CD4-positive, alpha-beta T cell treated with Interleukin-6 for 4 hours (primary cell): ENCODE measurements around the gene ARF1.
A peak's percentile ranks its signal among the peaks of the same experiment; 100 is the strongest.

ENCODE experiments used
- DNase-seq: peaks from one replicate; pipeline ENCODE4 v3.0.0-alpha.2; 2020; ENCODE audit warnings: mixed read lengths

The ARF1 gene

DNA sequence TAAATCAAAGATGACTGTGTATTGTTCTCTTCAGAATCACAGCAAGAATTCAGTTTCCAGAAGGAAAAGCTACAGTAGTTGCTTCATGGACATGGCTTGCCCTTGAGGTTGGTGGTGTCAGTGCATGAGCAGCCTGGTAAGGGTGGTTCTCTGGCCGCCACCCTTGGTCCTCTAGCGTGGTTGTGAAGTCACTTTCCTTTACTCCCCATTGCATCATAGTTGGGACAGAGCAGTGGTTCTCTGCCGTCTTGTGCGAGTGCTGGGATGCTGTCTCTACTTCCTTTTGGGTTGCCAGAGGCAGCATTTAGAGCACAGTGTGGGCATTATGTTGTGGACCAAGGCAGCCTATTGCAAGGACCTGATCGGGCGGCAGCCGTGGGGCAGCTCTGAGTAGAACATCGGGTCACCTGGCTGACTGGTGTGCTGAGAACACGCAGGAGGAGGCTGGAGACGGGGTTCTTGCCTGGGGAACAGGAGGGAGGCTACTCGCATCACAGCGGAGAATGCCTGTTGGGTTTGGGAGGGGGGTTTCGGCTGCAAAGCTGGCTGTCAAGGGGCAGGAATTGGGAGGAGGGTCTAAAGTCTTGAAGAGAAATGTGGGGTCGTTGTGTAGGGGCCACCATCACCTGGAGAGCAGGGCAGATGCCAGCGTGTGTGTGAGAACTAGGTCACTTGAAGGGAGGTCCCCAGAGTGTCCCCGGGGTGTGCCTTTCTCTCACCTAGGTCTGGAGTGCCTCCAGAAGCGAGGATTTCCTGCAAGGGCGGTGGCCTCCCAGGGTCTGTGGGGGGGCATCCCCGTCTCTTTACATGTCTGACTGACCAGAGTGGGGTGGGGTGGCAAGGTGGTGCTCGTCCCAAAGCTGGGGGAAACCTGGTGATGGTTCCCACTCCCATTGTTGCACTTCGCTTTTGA is 6.3 kb downstream of the ARF1 start:
- DNase-seq: no peak

DNA sequence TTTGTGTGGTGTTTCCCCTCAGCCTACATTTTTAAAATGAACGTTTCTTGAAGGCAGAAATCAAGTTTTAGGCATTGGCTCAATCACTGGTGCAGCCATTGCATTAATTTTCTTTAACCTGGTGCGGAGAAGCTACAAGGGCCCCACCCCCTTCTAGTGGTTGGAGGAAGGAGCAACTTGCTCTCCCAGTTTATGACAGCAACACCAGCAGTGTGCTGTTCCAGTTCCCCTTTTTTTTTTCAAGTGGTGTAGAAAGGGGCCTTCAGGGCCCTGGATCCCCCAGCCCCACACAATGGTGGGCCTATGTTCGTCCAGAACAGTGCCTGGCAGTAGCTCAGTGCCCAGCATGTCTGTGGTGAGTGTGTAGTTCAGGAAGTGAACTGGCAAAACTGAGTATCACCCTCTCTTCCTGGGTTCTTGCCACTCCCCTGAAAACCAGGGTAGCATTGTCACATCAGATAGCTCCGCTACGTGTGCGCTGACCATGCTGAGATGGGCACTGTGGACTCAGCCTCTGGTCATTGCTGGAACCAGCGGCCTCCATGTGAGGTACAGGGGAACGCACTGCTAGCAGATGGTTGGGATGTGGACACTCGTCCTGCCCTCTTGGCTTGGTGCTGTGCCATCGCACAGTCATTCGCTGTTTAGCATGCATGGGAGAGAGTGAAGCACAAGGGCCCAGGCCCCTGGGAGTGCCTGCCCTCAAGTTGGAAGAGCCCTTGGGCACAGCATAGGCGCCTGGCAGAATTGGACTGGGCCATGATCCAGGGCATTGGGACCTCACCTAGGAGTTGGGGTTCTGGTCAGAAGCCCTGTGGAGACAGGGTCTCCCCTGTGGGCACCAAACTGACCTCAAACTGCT is 7.2 kb downstream of the ARF1 start:
- DNase-seq: no peak

DNA sequence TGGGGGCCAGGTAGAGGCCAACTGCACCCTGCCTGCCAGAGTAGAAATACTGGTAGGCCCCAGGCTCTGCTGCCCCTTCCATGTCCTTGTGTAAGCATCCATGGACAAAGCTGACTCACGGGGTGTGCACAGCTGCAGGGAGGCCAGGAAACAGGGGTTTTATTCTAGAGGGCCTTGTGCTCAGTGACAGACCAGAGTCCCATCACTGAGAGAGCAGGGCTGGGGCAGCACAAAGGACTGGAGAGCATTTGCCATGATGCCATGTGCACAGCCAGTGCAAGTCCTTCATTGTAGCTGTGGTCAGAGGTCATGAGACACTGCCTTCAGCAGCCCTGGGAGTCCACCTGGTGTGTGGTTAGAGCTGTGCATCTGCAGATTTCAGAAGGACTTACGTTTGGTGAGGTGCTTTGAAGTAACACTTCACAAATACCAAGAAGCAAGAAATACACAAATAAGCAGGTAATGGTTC is 8.1 kb downstream of the ARF1 start:
- DNase-seq: no peak

DNA sequence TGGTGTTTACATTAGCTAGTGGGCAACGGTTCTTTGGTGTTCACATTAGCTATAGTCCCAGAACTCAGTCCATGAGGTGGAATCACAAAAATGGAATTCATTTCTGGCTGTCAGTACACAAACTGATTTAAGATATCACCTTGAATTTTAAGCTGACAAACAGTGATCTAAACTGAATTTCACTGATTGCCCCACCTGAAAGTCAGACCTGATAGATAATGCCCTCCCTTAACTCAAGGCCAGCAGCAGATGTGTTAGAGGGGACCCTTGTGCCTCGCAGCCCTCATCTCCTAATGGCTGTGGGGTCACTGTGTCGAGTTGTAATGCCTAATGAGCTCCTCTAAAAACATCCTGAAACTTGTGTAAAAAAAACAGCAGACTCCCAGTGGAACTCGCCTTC is 8.6 kb downstream of the ARF1 start:
- no peak for DNase-seq

DNA sequence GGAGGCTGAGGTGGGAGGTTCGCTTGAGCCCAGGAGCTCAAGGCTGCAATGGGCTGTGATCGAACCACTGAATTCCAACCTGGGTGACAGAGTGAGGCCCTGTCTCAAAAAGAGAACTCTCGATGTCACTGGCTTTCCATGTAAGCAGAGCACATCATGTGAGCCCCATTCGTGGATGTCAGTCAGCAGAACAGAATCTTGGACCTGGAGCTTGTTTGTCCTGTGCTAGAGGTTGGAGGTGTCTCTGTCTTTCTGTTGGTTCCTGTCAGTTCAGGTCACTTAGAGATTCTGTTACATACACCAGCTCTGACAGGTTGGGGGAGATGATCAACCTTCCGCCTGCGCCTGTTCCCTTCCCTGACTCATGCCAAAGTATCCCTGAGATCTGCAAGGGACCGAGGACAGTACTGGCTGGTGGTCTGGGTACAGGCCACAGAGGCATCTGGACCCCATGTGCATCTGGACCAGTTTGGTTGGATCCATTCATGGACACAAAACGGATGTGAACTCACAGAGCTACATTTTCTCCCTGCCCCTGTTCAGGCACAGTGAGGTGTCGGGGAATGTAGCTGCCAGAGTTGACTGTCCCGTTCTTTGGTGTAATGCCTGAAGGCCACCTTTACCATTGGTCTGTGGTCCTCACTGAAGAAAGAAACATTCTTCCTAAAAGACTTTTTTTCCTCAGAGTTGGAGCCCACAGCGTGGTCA is 10.0 kb downstream of the ARF1 start:
- DNase-seq: no peak

DNA sequence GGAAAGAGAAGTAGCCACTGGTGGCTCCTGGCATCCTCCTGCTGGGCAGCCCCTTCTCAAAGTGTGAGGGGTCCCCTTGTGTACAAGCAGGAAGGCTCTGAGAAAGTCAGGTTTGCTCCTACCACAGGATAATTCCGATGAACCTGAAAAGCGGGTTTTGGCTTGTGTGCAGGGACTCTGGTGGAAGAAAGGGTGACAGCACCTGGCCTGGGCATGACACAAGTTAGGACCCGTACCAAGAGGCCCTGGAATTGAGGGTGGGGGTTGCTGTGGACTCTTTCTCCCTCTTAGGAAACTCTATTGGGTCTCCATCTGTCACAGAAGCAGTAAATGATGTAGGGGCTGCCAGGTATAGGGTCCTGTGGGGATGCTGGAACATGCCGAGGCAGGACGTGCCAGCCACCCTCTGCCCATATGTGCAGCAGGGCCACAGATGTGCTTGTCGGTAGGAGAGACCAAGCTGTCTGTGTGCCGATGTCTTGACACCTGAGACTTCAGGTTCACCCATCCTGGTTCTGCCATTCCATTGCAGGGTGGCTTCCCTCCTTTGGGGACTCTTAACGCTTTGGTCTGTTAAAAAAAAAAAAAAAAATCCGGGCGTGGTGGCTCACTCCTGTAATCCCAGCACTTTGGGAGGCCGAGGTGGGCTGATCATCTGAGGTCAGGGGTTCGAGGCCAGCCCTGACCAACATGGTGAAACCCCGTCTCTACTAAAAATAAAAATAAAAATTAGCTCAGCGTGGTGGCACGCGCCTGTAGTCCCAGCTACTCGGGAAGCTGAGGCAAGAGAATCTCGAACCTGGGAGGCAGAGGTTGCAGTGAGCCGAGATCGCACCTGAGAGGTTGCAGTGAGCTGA is 10.8 kb downstream of the ARF1 start:
- no peak for DNase-seq

DNA sequence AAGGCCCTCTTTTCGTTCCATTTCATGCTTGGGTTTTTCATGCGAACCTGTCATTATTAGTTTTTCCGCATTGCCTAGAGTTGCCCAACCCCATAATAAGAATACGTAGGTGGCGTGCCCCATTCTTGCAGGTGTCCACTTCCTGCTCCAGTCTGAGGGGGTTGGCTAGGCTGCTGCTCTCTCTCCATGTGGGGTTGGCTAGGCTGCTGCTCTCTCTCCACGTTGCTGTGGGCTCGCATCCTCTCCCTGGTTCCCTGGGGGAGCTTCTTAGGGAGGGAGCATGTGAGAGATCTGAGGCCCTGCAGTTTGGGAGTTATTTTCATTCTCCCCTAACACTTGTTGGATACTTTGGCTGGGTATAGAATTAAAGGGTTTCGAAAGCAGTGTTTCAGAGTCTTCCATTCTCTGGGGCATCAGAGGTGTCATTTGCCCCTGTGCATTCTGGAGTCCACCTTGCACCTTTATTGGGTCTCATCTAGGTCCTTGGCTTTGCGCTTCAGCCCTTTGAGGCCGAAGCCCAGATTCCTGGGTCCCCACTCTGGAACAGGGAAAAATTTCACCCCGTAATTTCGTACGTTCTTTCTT is 12.0 kb downstream of the ARF1 start:
- DNase-seq: no peak

DNA sequence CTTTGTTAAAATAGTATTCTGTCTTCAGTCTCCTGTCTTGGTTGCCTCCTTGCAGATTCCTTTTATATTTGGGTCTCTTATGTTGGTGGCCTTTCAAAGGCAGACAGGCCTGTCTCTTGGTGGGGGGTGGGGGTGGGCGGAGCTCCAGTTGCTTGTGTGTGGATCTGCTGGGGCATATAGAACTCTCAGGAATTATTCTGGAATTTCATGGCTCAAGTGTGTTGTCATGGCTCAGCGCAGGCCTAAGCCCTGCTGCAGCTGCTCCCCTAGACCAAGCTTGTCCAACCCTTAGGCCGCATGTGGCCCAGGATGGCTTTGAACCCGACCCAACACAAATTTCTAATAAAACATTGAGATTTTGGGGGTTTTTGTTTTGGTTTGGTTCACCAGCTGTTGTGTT is 12.7 kb downstream of the ARF1 start:
- no peak for DNase-seq

DNA sequence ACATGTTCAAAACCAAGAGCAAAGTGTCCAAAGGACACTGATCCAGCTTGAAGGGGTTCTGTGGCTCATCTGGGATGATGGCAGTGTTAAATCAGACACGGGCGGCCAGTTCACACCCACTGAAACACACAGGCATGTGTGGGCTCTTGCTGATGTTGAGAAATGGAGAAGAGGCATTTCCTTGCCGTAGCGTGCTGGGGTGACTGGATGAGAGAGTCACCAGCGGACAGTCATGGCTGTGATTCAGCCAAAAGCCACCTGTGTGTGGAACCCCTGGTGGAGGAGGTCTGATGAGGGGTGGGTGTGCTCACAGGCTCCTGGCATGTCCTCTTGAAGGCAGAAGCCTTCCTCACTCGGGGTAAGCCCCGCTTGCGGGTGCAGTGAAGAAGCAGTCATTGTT is 13.4 kb downstream of the ARF1 start:
- no peak for DNase-seq

DNA sequence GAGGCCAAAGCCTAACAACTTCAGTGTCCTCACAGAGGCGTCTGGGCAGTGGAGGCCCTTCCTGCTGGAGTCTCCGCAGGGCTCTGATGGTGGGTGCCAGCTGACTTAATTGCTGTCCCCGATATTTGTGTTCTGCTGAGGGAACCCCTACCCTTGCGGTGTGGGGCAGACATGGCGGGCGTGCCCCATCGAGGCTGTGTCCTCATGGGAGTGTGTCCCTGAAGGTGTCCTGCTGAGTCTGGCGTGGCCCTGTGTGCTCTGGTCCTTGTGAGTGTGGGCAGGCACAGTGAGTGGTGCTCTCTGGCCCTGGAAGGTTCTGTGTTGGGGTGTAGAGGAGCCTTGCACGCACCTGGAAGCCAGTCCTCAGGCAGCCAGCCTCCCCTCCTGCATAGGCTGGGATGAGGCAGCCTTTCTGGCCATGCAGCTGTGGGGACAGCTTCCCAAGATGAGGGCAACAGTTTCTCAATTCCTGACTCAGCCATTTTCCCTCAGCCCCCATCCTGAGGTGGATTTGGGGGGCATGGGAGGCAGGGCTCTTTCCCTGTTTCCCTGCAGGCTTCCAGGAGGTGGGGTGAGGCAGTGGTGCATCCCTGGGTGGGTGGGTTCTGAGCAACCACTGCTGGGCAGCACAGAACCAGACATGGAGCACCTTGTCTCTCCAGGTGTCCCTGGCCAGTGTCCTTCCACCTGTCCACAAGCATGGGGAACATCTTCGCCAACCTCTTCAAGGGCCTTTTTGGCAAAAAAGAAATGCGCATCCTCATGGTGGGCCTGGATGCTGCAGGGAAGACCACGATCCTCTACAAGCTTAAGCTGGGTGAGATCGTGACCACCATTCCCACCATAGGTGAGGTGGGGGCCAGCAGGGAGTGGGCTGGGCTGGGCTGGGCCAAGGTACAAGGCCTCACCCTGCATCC is 14.2 kb downstream of the ARF1 start:
- no peak for DNase-seq

DNA sequence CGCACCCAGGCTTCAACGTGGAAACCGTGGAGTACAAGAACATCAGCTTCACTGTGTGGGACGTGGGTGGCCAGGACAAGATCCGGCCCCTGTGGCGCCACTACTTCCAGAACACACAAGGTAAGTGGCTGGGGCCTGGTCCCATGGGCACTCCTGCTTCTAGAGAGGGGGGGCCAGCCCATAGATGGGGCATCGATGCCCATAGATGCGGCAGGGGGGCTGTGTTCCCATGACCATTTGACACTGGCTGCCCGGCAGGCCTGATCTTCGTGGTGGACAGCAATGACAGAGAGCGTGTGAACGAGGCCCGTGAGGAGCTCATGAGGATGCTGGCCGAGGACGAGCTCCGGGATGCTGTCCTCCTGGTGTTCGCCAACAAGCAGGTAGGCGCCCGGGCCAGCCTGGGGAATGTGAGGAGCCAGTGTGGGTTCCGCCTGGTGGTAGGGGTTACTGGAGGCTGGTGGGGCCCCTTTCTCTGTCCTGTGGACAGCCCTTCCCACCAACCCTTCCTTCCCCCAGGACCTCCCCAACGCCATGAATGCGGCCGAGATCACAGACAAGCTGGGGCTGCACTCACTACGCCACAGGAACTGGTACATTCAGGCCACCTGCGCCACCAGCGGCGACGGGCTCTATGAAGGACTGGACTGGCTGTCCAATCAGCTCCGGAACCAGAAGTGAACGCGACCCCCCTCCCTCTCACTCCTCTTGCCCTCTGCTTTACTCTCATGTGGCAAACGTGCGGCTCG is 15.0 kb downstream of the ARF1 start:
- DNase-seq: no peak

DNA sequence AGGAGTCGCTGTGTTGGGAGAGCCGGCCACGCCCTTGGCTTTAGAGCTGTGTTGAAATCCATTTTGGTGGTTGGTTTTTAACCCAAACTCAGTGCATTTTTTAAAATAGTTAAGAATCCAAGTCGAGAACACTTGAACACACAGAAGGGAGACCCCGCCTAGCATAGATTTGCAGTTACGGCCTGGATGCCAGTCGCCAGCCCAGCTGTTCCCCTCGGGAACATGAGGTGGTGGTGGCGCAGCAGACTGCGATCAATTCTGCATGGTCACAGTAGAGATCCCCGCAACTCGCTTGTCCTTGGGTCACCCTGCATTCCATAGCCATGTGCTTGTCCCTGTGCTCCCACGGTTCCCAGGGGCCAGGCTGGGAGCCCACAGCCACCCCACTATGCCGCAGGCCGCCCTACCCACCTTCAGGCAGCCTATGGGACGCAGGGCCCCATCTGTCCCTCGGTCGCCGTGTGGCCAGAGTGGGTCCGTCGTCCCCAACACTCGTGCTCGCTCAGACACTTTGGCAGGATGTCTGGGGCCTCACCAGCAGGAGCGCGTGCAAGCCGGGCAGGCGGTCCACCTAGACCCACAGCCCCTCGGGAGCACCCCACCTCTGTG is 15.9 kb downstream of the ARF1 start:
- no peak for DNase-seq

DNA sequence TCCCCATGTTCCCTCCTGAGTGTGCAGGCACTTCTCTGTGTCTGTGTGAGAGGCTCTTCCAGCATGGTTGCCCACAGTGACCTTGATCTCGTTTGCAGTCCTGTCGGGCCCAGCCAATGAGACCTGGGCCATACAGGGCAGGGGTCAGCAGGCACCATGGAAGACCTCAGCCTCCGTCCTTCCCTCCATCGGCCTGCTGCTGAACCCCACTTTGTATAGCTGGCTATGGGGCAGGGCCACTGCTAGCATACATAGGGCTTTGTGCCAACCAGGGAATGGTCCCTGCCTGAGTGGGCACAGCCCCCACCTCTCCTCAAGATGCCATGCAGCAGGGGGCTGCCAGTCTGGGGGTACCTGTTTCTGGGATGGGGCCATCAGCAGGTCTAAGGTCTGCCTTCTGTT is 16.8 kb downstream of the ARF1 start:
- DNase-seq: no peak

DNA sequence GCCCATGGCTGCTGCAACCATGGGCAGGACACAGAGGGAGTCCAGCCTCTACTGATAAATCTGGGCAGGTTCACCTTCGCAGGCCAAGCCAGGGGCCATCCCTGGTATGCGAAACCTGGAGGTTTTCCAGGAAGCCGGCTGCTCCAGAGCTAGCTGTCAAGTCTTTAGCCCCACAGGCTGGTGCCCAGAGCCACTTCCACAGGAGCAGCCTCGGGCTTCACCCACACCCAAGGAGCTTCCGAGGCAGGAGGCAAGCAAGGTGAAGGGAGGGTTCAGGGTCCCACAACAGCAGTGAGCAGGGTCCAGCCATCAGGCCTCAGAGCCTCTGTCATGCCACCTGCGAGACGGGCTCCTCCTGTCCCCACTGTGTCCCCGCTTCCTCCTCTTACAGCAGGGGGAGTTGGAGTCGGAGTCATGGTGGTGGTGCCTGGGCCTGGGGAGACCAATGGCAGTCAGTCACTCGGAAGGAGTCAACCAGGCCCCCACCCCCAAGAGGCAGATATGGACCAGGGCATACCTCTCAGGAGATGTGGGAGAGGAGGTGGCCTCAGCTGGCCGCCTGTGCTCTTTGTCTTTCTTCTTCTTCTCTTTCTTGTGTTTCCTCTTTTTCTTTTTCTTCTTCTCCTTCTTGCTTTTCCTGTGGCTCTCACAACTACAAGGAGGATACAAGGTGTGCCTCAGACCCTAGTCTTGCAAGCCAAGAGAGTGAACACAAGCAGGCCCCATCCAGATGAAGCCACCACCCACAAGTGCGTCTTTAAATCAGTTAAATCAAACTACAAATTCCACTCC is 18.5 kb downstream of the ARF1 start:
- DNase-seq: no peak

DNA sequence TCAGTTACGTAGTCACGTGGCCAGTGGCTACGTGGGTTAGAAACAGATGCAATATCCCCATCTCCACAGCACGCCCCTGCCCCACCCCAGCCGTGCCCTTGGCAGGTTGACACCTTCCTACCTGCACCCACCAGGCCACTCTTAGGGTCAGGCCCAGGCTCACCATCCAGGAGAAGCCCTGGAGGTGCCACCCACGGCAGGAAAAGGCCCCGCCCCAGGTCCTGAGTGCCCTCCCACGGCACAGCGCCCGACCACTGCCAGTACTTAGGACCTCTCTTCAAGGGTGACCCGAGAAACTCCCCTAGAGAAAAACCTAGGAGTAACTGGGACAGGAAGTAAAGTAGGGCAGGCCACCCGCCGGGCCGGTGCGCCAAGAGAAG is 19.1 kb downstream of the ARF1 start:
- DNase-seq: no peak

DNA sequence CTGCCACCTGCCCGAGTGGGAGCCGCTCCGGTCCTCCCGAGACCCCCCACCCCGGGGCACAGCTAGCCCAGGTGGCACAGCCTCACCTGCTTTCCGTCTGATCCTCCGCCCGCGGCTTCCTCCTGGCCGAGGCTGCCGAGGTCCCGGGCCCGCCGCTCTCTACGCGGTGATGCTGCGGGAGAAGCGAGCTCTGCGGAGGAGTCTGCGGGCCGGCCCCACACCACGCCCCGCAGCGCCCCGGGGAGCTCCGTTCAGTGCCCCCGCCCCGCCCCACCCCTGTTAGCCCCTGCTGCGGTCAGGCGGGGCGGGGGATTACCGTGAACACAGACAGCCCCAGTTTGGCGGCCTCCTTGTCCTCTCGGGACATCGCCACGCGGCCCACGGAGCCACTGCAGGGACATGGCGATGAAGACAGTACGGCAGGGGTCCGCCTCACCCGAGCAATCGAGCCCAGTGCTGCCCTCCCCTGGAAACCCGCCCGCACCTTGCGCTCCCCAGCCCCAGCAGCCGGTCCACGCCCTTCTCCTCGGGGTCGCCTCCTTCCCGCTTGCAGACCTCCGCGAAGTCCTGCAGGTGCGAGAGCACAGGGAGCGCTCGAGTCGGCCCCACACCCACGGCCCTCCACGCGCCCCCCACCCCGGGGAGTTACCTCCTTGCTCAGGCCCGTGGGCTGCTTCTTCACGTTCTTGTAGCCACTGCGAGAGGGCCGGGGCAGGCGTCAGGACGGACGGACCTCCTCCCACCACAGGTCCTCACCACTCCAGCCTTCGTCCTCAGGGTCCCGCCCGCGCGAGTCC is 19.7 kb downstream of the ARF1 start:
- DNase-seq: peak; percentile 68

DNA sequence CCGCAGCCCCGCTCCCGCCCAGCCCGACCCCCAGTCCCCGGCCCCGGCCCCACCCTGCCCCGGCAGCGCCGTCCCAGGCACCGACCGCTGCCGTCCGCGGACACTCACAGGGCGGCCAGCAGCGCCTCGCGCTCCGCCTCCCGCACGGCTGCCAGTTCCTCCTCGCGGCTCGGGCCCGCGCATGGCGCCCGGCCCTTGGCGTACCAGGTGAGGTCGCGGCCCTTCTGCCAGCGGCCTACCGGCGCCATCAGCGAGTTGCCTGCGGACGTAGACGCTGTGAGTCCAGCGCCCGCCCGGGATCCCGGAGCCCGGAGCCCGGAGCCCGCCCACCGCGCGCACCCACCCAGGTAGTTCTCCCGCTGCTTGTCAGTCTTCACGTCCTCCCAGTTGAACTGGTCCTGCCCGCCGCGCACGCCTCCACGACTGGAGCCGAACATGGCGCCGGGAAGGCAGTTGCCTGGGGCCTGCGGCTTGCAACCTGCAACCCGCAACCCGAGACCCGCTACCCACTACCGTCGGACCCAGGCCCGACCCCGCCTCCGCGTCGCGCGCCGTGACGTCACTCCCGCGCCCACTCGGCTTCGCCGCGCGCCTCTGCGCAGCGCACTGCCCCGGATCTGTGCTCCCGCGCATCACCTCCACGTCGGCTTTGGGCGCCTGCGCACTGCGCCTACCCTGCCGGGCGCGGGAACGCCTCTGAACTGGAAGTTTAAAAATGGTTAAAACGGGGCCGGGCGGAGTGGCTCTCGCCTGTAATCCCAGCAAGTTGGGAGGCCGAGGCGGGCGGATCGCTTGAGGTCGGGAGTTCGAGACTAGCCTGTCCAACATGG is 20.5 kb downstream of the ARF1 start, which contains the start of gene C1orf35:
Gene C1orf35 (minus strand): TSS at position 535 of the 830 bp plus-strand sequence. CDS start 98 bp downstream, at position 437.
- DNase-seq: peak; percentile 96
